Glomerular visceral epithelial cell (primary cell): ENCODE data around the gene ACTR3.
"Not testable (repeated sequence)": the region's sequence is repeated elsewhere in the genome, so short reads cannot be mapped to it uniquely, and the experiment has no call there.

Experiments used
- DNase-seq: peaks from one replicate; pipeline ENCODE4 v3.0.0-alpha.2; 2016; ENCODE audit errors: extremely low spot score

ACTR3 gene

GRCh38 chr2:113889471-113890252, at the start of gene ACTR3:
TSS of gene ACTR3 (plus strand) at chr2:113890089. CDS start at chr2:113890280, 191 bp downstream.
- DNase-seq, result peak; percentile 100

GRCh38 chr2:113840518-113840917, 49.4 kb upstream of the ACTR3 start:
- DNase-seq, result peak; percentile 42

GRCh38 chr2:113842919-113843736, 46.8 kb upstream of the ACTR3 start:
- peak; percentile 78 for DNase-seq

GRCh38 chr2:113843737-113844050, 46.2 kb upstream of the ACTR3 start:
- DNase-seq, result not testable (repeated sequence)

- no peak for DNase-seq
Observed at GRCh38 chr2:113845261-113845660, 44.6 kb upstream of the ACTR3 start.

GRCh38 chr2:113845796-113846195, 44.1 kb upstream of the ACTR3 start:
- not testable (repeated sequence) for DNase-seq

GRCh38 chr2:113846429-113846828, 43.5 kb upstream of the ACTR3 start:
- DNase-seq, result no peak

- DNase-seq, result peak; percentile 97
Observed at GRCh38 chr2:113847144-113847543, 42.7 kb upstream of the ACTR3 start.

- DNase-seq, result peak; percentile 60
Observed at GRCh38 chr2:113848758-113849415, 41.0 kb upstream of the ACTR3 start.

- DNase-seq, result no peak
Observed at GRCh38 chr2:113850687-113851086, 39.2 kb upstream of the ACTR3 start.

GRCh38 chr2:113851640-113852039, 38.2 kb upstream of the ACTR3 start:
- DNase-seq, result no peak

GRCh38 chr2:113854208-113854607, 35.7 kb upstream of the ACTR3 start:
- no peak for DNase-seq

GRCh38 chr2:113854970-113855740, 34.7 kb upstream of the ACTR3 start:
- no peak for DNase-seq

- no peak for DNase-seq
Observed at GRCh38 chr2:113857464-113857863, 32.4 kb upstream of the ACTR3 start.

GRCh38 chr2:113858764-113859163, 31.1 kb upstream of the ACTR3 start:
- peak; percentile 55 for DNase-seq

- DNase-seq, result no peak
Observed at GRCh38 chr2:113861740-113862139, 28.1 kb upstream of the ACTR3 start.

GRCh38 chr2:113863144-113863543, 26.7 kb upstream of the ACTR3 start:
- no peak for DNase-seq

GRCh38 chr2:113867571-113867970, 22.3 kb upstream of the ACTR3 start:
- no peak for DNase-seq

- DNase-seq, result no peak
Observed at GRCh38 chr2:113869253-113869652, 20.6 kb upstream of the ACTR3 start.

- DNase-seq, result peak; percentile 63
Observed at GRCh38 chr2:113872201-113872600, 17.7 kb upstream of the ACTR3 start.

- DNase-seq, result no peak
Observed at GRCh38 chr2:113873867-113874266, 16.0 kb upstream of the ACTR3 start.

- DNase-seq, result no peak
Observed at GRCh38 chr2:113875135-113875534, 14.8 kb upstream of the ACTR3 start.
